Uterus (tissue), 4 donors: ENCODE data around the gene SNX13. TPM values are rescaled to one million over a fixed set of nuclear protein-coding genes. Genes with fewer than 3 reads are reported as not detected.
A peak's percentile ranks its signal among the peaks of the same experiment; 100 is the strongest.

ENCODE experiments used
- DNase-seq, 2 donors: peaks; one replicate each; pipeline ENCODE4 v3.0.0-alpha.2; 2019 to 2020
- H3K27ac ChIP-seq, 2 donors: fragments of 200-600 bp; sonication (generic); 1 replicate in 1 of 2; 2 replicates in 1 of 2; pipeline ENCODE4 v1.5.1; 2016 to 2018
- H3K27me3 ChIP-seq, 2 donors: fragments of 200-600 bp; sonication (generic); one replicate each; pipeline ENCODE4 v1.5.1; 2018 to 2019; ENCODE audit warnings: control low read depth in 1 of 2
- H3K36me3 ChIP-seq, 2 donors: fragments of 200-600 bp; sonication (generic); one replicate each; pipeline ENCODE4 v1.5.1; 2019; ENCODE audit warnings: control low read depth in 1 of 2
- H3K4me1 ChIP-seq, 2 donors: fragments of 200-600 bp; sonication (generic); one replicate each; pipeline ENCODE4 v1.5.1; 2018 to 2019; ENCODE audit warnings: control low read depth in 1 of 2
- H3K4me3 ChIP-seq, 2 donors: fragments of 200-600 bp; sonication (generic); 1 replicate in 1 of 2; 2 replicates in 1 of 2; pipeline ENCODE4 v1.5.1; 2018 to 2019; ENCODE audit warnings: mild to moderate bottlenecking in 1 of 2
- H3K9me3 ChIP-seq, 2 donors: fragments of 200-600 bp; sonication (generic); one replicate each; pipeline ENCODE4 v1.5.1; 2019; ENCODE audit warnings: control low read depth in 1 of 2
- CTCF ChIP-seq, 4 experiments: fragments of 200-600 bp in 2 of 4; fragments of 450-650 bp in 2 of 4; sonication (generic) in 2 of 4; IDR thresholded peaks; one replicate each; pipeline ENCODE4 v1.5.1; 2016 to 2019; ENCODE audit warnings: antibody characterized with exemption in 4 of 4, mild to moderate bottlenecking in 2 of 4, moderate library complexity in 1 of 4
- POLR2A ChIP-seq, 2 donors: fragments of 450-650 bp; IDR thresholded peaks; one replicate each; pipeline ENCODE4 v1.6.1; 2016; ENCODE audit warnings: antibody characterized with exemption in 2 of 2, mild to moderate bottlenecking in 1 of 2, moderate library complexity in 1 of 2
- intact Hi-C: fragments of 100-400 bp; cut with DNase I; formaldehyde crosslinking; loops from one replicate; pipeline ENCODE4 v1.15.1; 2023; ENCODE audit warnings: low total_unique reads
- total RNA-seq, 4 donors: library from RNA; depleted of rRNA in 3 of 4; stranded (reverse); fragments of >200 nt in 3 of 4; gene quantifications; one replicate each; pipeline versions ENCODE4 v1.1.0 to v1.2.4, GENCODE V29; 2014 to 2023
- donor health status: DM: yes; HTN: yes; CAD: no.

The SNX13 gene
- total RNA-seq, 4 donors from 2014 or later: 26.9 to 222 (median 91.2) TPM

- Histone ChIP-seq H3K27me3 (no peaks in the 10 kb centered on the region), H3K9me3 (no peaks in the 10 kb centered on the region), H3K27ac (peak overlapping the region in 1 of 2 donors; percentile 20), H3K4me1 (no peaks in the 10 kb centered on the region), H3K4me3 (no peak overlapping the region), H3K36me3 (no peaks in the 10 kb centered on the region)
- intact Hi-C loops: no loop called here
- no peak for TF ChIP-seq CTCF (IDR thresholded peaks at IDR 0.05)
- TF ChIP-seq POLR2A (IDR thresholded peaks at IDR 0.05): no peak
- no peak for DNase-seq
These were observed 46.6 kb upstream of the SNX13 start for GRCh38 chr7:17986851-17987250.

GRCh38 chr7:17985473-17986239 is 45.4 kb upstream of the SNX13 start:
- Histone ChIP-seq H3K4me1 (no peaks in the 10 kb centered on the region), H3K27ac (no peak overlapping the region), H3K36me3 (no peaks in the 10 kb centered on the region), H3K4me3 (no peak overlapping the region), H3K9me3 (peaks cover 0 to 3% of the 10 kb centered on the region in 2 donors), H3K27me3 (no peaks in the 10 kb centered on the region)
- intact Hi-C loops: no loop called here
- DNase-seq: no peak
- TF ChIP-seq CTCF (IDR thresholded peaks at IDR 0.05): no peak
- no peak for TF ChIP-seq POLR2A (IDR thresholded peaks at IDR 0.05)

GRCh38 chr7:17984288-17984687 is 44.0 kb upstream of the SNX13 start:
- Histone ChIP-seq H3K9me3 (peaks cover 0 to 3% of the 10 kb centered on the region in 2 donors), H3K36me3 (no peaks in the 10 kb centered on the region), H3K4me3 (no peak overlapping the region), H3K27me3 (no peaks in the 10 kb centered on the region), H3K27ac (no peak overlapping the region), H3K4me1 (no peaks in the 10 kb centered on the region)
- DNase-seq: no peak
- no peak for TF ChIP-seq POLR2A (IDR thresholded peaks at IDR 0.05)
- TF ChIP-seq CTCF (IDR thresholded peaks at IDR 0.05): no peak
- intact Hi-C loops: no loop called here

GRCh38 chr7:17983221-17984062 is 43.1 kb upstream of the SNX13 start:
- no peak for DNase-seq
- peaks cover 0 to 3% of the 10 kb centered on the region in 2 donors for H3K9me3 ChIP-seq
- peak overlapping the region in 1 of 2 donors; percentile 47 for H3K27ac ChIP-seq
- TF ChIP-seq POLR2A (IDR thresholded peaks at IDR 0.05) (no peak), CTCF (IDR thresholded peaks at IDR 0.05) (no peak)
- H3K27me3 ChIP-seq: no peaks in the 10 kb centered on the region
- no peak overlapping the region for H3K4me3 ChIP-seq
- no peaks in the 10 kb centered on the region for H3K36me3 ChIP-seq
- intact Hi-C loops: no loop called here
- H3K4me1 ChIP-seq: no peaks in the 10 kb centered on the region

GRCh38 chr7:17976952-17977351 is 36.7 kb upstream of the SNX13 start:
- Histone ChIP-seq H3K4me1 (no peaks in the 10 kb centered on the region), H3K36me3 (no peaks in the 10 kb centered on the region), H3K27ac (no peak overlapping the region), H3K4me3 (no peak overlapping the region), H3K9me3 (peaks cover 0 to 3% of the 10 kb centered on the region in 2 donors), H3K27me3 (no peaks in the 10 kb centered on the region)
- TF ChIP-seq POLR2A (IDR thresholded peaks at IDR 0.05) (no peak), CTCF (IDR thresholded peaks at IDR 0.05) (no peak)
- intact Hi-C loops: no loop called here
- DNase-seq: no peak
